K562 (cell line): ENCODE results near the gene OSBPL7.

ENCODE experiments used
- HDAC2 ChIP-seq: fragments of 450-650 bp; IDR thresholded peaks from 2 replicates; pipeline ENCODE4 v1.6.1; 2016; ENCODE audit warnings: mild to moderate bottlenecking
- POLR2AphosphoS5 ChIP-seq: IDR thresholded peaks from 2 replicates; pipeline ENCODE4 v1.6.1; 2011; ENCODE audit warnings: mild to moderate bottlenecking, low read depth, low read length, moderate library complexity; ENCODE audit not compliant: control insufficient read depth, insufficient read depth

GRCh38 chr17:47821031-47821423 lies 567 bp downstream of the OSBPL7 start:
- no peak for TF ChIP-seq POLR2AphosphoS5
- no peak for TF ChIP-seq HDAC2
